Stimulated activated CD8-positive, alpha-beta memory T cell treated with anti-CD3 and anti-CD28 coated beads, Interleukin-4, amount 100 ng/mL, for 24 hours (primary cell): ENCODE data around the gene RAB4B.
A peak's percentile ranks its signal among the peaks of the same experiment; 100 is the strongest.
"Not testable (repeated sequence)": the region's sequence is repeated elsewhere in the genome, so short reads cannot be mapped to it uniquely, and the experiment has no call there.

ENCODE experiments used
- DNase-seq: peaks from one replicate; pipeline ENCODE4 v3.0.0-alpha.2; 2020; ENCODE audit warnings: low read depth

Gene RAB4B

GRCh38 chr19:40777937-40778705 lies at the start of gene RAB4B:
RAB4B (plus strand) TSS chr19:40778247; CDS start chr19:40778376, 129 bp downstream.
- DNase-seq = peak; percentile 100

GRCh38 chr19:40730065-40730464 lies 48.0 kb upstream of the RAB4B start:
- not testable (repeated sequence) for DNase-seq

- DNase-seq = not testable (repeated sequence)
Measured at GRCh38 chr19:40732304-40732703, 45.7 kb upstream of the RAB4B start.

- no peak for DNase-seq
Measured at GRCh38 chr19:40733149-40733548, 44.9 kb upstream of the RAB4B start.

- DNase-seq = no peak
Measured at GRCh38 chr19:40735013-40735771, 42.9 kb upstream of the RAB4B start.

GRCh38 chr19:40736661-40737060 lies 41.4 kb upstream of the RAB4B start:
- no peak for DNase-seq

- no peak for DNase-seq
Measured at GRCh38 chr19:40737102-40737644, 40.9 kb upstream of the RAB4B start.

GRCh38 chr19:40739030-40739839 lies 38.8 kb upstream of the RAB4B start:
- DNase-seq = no peak

- DNase-seq = no peak
Measured at GRCh38 chr19:40739871-40740703, 38.0 kb upstream of the RAB4B start.

- DNase-seq = no peak
Measured at GRCh38 chr19:40740747-40741146, 37.3 kb upstream of the RAB4B start.

- DNase-seq = no peak
Measured at GRCh38 chr19:40741527-40742390, 36.3 kb upstream of the RAB4B start.

- DNase-seq = no peak
Measured at GRCh38 chr19:40742477-40742876, 35.6 kb upstream of the RAB4B start.

GRCh38 chr19:40742886-40743285 lies 35.2 kb upstream of the RAB4B start:
- no peak for DNase-seq

GRCh38 chr19:40743926-40744325 lies 34.1 kb upstream of the RAB4B start:
- DNase-seq = no peak

GRCh38 chr19:40744554-40745401 lies 33.3 kb upstream of the RAB4B start:
- no peak for DNase-seq

GRCh38 chr19:40745402-40745780 lies 32.7 kb upstream of the RAB4B start:
- no peak for DNase-seq

- DNase-seq = no peak
Measured at GRCh38 chr19:40747536-40747935, 30.5 kb upstream of the RAB4B start.

GRCh38 chr19:40750058-40750873 lies 27.8 kb upstream of the RAB4B start, which contains the start of gene ACTMAP:
ACTMAP (minus strand) TSS chr19:40750477; CDS start chr19:40749803, 674 bp downstream.
- DNase-seq = peak; percentile 98
